Bone marrow (tissue), 2 donors: Measurements from ENCODE around the gene DBI.

ENCODE experiments used
- DNase-seq, 2 donors: peaks; one replicate each; lab custom pipeline; 2025; lab: John Stamatoyannopoulos, UW

DBI gene

DNA sequence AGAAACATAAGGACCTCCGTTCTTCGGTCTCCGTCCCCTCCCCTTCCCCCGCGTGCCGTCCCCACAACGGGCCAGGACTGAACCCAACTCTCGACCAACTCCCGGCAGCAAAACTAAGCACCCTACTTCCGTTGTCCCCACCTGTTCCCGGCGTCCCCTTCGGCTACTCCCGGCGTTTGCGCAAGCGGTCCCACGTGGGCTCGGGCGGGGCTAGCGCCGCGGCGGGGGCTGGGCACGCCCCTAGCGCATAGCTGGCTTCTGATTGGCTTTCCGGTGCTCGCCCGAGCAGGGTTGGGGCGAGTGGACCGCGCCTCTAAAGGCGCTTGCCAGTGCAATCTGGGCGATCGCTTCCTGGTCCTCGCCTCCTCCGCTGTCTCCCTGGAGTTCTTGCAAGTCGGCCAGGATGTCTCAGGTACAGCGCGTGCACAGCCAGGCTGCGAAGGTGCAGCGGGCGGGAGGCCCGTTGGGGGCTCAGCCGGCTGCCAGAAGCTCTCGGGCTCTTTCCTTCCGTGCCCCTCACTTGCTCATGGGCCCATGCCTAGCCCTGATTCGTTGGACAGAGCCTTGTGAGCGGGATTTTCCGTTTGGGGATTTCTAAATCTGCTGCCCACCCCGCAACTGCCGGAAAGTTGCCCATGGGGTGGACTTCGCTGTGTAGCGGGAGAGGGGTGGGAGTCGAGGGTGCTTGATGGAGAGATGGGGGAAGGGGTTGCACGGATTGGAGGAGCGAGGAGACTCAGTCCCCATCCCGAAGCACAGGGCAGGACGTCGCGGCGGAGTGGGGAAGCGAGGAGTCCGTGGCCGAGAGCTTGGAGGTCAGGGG, at the start of gene DBI, which contains the start of gene C2orf76:
Gene DBI (plus strand): TSS at position 329 of the 823 bp plus-strand sequence. CDS start 75 bp downstream, at position 404.
Gene C2orf76 (minus strand): TSS at position 186 of the 823 bp plus-strand sequence. CDS start 26,875 bp downstream, outside the sequence.
- DNase-seq, result peak; percentile 84

DNA sequence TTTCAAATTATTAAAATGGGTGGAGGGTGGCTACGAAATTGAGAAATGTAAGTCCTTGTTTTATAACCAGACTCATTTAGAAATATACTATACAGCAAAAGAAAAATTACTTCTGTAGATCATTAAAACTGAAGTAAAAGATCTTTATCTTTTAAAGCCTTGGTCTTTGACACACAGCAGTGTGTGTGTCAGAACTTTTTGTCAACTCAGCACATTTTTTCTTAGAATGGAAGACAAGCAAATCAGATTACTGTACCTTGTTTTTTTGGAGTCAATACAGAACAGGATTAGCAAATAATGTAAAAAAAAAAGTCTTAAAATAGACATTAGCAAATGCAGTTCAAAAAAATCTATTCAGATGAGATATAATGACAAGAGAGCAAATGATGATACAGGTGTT, 49.2 kb upstream of the DBI start:
- no peak for DNase-seq

DNA sequence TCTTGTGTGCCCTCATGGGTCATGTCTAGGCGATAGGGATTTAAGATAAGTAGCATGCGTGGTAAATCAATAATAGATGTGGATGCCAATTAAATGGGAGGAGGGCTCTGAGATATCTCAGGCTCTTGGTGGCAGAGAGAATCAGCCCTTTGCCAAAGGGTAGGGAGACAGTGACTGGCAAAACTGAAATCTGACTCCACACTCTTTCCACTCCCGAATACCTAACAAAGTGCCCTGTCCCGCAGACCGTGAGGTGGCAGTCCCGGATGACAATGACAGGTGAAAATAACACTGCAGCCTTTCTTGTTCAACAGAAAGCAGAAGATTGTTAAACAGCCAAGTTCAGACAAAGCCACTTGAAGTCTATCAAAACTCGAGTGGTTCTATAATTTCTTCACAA, 47.2 kb upstream of the DBI start:
- DNase-seq, result no peak

DNA sequence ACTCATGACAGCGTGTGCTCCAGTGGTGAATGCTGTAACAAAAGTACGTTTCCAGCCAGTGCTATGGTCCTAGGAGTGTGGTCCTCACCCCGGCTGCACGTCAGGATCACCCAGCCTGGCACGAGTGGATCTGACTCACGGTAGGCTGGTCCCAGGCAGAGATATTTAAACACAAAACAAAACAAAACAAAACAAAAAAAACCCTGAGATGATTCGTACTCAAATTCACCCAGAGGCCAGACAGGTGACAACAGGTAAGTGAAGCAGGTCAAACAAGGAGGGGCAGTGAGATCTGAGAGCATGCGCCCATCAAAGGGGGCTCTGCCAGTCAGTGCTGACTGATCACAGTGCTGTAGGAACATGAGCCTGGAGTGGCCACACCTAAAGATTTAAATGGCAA, 43.3 kb upstream of the DBI start:
- DNase-seq, result no peak

DNA sequence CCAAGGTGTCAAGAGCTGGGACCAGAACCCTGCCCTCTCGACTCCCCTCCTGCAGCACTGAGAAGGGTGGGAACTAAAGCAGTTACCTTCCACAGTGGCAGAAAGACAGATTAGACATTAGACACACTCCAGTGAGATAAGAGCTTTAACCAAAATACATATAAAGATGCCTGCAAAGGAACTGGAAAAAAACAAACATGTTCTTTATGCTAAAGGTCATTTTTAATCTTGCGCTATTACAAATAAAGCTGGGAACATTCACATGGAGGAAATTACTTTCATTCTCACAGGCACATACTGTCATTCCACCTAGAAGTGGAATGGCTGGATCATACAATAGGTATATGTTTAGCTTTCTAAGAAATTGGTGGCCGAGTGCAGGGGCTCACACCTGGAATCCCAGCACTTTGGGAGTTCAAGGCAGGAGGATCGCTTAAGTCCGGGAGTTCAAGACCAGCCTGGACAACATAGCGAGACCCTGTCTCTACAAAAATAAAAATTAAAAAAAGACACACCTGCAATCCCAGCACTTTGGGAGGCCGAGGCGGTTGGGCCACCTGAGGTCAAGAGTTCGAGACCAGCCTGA, 42.0 kb upstream of the DBI start:
- no peak for DNase-seq

DNA sequence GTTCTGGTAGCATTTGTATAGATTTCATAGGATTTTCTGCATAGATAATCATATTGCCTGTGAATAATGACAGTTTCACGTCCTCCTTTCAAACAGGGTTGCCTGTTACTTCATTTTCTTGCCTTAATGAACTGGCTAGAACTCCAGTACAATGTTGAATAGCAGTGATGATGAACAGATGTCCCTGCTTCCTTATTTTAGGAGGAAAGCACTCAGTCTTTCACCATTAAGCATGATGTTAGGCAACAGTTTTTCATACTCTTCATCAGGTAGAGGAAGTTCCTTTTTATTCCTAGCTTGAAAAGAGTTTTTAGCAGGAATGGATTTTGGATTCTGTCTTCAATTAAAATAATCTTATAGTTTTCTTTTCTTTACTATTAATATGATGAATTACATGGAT, 39.8 kb upstream of the DBI start:
- peak in 1 of 2 donors; percentile 48 for DNase-seq

DNA sequence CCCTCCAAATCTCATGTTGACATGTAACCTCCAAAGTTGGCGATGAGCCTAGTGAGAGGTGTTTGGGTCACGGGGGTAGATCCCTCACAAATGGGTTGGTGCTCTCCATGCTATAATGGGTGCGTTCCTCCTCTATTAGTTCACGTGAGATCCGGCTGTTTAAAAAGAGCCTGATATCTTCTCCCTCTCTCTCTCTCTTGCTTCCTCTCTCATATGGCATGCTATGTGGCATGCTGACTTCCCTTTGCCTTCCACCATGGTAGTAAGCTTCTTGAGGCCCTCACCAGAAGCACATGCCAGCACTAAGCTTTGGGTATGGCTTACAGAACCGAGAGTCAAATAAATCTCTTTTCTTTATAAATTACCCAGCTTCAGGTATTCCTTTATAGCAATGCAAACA, 39.3 kb upstream of the DBI start:
- DNase-seq, result no peak

DNA sequence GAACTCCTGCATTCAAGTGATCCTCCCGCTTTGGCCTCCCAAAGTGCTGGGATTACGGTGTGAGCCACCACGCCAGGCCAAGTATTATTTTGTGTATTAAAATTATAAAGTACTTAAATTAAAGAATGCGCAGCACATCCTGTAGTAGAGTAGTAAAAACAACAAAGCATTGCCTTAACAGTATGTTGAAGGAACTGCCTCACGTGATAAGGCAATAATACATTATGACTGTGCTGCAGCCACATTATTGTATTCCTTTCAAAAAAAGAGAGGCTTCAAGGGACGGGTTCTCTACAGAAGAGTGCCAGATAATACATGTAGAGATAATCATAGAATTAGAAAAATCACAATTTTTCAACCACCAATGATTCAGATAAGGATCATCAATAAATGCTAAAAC, 33.8 kb upstream of the DBI start:
- DNase-seq, result no peak

DNA sequence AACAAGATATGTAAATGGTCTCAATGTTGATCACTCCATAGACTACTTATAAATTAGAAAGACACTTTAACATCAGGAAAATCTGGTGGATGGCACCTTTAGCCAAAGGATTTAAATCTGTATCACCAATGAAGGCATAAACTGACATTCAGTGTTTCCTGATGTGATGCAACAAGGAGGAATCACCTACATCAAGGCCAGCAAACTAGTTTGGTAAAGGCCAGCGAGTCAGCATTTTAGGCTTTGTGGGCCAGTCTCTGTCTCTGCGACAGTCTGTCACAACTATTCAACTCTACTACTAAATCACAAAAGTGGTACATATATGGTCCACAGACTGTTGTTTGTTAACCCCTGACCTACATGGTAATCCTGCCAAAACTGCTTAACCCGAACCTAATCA, 33.4 kb upstream of the DBI start:
- no peak for DNase-seq

DNA sequence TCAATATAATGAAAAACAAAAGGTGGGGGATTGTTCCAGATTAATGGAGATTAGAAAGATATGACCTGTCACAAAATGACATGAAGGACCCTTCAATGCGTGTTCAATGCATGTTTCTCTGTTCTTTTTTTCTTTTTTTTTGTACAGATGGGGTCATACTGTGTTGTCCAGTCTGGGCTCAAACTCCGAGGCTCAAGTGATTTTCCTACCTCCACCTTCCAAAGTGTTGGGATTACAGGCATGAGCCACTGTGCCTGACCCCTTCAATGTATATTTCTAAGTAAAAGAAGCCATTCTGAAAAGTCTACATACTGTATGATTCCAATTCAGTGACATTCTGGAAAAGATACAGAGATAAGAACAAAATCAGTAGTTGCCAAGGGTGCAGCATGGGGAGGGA, 32.9 kb upstream of the DBI start:
- no peak for DNase-seq

DNA sequence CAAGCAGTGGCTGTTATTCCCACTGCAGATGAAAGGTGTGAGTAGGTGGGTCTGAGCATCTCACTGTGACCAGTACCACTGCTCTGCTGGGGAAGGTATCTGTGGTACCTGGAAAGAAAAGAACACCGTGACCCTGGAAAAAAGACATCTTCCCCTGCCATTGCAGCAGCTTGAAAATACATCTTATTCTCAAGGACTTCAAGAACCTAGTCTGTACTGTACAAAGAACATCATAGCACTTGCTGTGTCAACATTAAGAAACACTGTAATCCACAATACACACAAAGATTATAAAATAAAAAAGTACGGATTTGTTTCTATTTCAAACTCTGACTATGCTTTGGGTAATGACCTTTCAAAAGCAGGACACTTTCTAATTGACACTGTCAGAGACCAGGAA, 29.0 kb upstream of the DBI start:
- no peak for DNase-seq

DNA sequence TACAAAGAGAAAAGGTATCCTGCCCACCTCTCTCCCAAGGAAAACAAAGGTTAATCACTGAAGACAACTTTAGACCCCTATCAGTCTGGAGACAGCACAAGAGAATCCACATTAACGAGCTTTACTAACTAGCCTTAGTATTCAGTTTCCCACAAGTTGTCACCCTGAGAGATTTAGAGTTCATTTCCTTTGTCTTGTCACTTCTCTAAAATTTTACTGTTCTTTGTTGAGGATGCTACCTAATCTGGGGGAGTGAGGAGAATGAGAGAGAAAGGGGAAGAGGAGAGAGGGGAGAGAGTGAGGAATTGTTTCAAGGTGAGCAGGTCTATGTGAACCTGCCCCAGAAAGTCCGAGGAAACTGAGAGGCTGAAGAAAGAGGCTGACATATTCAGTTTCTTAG, 28.5 kb upstream of the DBI start:
- peak in 1 of 2 donors; percentile 66 for DNase-seq

DNA sequence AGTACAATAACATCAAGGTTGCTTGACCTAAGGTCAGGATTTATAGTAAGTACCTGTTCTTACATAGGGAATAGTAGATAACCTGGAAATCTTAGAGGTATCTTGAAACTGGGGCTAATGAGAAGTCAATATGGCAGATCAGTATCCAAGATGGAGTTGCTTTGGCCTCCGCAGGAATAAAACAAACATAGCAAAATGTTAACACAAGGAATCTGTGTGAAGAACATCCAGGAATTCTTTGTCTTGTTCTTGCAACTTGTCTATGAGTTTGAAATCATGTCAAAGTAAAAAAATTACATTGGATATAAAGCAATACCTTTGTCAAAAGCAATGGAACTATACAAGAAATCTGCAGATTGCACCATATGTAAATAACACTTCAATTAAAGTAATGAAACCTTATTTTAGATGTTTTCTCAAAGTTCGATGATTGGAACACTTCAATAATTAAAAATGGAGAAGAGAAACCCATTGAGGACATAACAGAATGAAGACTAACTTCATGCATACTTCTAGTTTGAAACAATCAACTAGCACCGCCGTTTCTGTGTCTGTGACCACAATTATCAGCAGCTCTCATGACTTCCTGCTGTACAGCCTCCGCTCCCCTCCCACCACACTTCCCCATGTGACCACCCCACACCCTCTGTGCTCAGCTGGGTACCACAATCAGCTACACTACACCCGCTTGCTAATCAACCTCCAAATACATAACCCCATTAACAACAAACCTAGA, 27.8 kb upstream of the DBI start:
- peak in 1 of 2 donors; percentile 81 for DNase-seq

DNA sequence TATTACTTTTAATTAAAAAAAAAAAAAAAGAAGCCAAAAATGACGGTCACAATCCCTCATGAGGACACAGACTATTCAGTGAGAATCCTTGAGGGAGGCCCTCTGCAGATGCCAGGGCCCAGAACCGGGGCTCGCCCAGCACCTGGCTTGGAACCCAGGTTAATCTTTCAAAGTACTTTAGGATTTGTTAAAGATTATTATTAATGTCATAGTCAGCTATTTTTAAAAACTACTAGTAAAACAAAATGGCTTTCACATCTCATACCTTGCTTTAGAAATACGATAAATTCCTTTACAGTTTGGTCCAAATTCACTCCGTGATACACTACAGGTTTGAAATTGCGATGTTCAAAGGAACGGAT, 27.2 kb upstream of the DBI start:
- no peak for DNase-seq

DNA sequence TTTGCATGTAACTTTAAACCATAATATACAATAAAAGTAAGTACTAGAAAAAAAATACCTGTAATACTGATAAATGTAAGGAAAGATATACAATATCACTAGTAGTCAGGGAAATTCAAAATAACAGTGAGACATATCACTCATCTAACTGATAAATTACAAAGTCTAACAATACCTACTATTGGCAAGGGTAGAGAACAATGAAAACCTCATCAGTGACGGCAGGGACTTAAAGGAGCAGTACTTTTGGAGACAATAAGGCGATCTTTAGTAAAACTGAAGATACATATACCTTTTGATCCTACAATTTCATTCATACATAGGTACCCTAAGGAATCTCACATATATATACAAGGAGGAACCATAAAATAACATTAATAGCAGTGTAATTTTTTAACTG, 25.1 kb upstream of the DBI start:
- no peak for DNase-seq

DNA sequence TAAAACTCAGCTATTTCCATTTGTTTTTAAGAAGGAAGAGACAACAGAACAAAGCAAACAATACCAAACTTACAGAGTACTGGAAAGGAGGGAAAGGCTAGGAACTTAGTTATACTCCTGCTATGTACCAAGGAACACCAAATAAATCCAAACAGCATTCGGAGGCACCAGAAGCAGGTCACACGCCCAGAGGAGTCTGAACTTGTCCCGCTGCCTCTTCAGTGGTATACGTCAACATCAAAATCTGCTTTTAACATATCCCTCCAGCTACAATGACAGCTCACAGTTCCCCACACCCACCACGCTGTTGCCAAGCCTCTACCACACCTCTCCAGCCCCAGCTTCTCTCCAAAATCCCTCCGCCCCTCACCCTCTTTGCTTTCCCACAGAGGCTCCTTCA, 17.5 kb upstream of the DBI start:
- DNase-seq, result no peak

DNA sequence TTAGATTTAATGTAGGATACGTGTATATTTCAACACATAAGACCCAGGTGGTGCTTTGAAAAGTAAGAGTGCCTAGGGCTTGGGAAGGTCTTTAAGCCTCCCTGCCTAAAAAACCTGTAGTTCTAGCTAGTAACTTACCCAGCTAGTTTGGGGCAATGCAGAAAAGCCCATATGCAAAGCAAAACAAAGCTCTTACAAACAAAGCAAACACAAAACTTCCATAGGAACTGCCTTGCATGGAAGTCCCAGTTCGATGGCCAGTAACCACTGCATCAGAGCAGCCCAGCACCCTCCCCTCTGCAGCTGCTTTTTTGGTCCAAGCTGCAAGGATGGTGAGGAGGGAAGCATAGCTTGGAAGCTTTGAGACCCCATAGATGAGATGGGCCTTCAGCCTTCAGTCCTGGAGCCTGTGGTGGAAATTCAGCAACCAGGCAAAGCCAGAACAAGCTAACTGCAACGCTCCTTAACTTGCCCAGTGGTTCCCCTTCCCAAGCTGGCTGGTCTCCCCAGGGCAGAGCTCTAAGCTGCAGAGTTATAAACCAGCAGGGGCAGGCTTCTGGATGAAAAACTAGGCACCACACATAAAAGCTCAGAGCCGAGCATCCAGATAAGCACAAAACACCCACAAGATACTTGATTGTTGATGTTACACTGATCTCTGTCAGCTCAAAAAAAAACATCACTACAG, 16.3 kb upstream of the DBI start:
- DNase-seq, result no peak

DNA sequence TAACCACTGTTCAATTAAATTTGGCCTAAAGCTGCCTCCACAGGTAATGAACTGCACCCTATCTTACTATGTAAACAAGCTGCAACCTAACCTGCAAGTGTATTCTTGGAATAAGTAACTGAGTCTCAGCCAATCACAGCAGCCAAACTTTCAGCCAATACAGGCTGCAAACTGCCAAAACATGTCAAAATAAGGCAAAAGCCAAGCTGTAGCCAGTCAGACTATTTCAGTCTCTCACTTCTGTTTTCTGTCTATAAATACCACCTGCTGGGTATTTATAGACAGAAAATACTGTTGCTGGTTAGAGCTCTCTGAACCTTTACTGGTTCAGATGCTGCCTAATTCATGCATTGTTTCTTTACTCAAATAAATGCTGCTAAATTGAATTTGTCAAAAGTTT, 14.4 kb upstream of the DBI start:
- DNase-seq, result peak in 1 of 2 donors; percentile 24

DNA sequence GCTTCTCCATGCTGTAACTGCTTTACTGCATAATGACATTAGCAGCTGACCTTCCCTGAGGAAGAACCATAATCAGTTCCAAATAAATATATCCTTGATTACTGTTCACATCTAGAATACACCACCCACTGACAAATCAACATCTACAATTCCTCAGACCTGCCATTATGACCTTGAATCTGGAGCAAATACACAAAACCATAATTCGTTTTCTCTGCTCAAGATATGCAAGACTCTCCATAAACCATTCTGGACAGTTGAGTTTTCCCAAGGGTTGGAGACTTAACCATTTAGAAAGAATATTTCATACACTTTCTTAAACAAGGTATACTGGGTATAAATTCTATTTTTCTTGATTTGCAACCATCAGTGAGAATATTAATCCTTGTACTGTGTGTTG, 11.9 kb upstream of the DBI start:
- DNase-seq, result no peak

DNA sequence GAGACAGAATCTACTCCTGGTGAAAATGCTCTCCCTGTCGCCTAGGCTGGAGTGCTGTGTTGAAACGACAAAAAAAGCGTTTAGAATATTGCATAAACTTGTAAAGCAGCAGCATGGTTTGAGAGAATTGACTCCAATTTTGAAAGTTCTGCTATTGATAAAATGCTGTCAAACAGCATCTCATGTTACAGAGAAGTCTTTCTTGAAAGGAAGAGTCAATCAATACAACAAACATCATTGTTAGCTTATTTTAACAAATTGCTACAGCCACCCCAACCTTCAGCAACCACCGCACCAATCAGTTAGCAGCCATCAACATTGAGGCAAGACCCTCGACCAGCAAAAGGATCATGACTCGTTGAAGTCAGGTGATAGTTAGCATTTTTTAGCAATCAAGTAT, 7.0 kb upstream of the DBI start:
- DNase-seq, result no peak

DNA sequence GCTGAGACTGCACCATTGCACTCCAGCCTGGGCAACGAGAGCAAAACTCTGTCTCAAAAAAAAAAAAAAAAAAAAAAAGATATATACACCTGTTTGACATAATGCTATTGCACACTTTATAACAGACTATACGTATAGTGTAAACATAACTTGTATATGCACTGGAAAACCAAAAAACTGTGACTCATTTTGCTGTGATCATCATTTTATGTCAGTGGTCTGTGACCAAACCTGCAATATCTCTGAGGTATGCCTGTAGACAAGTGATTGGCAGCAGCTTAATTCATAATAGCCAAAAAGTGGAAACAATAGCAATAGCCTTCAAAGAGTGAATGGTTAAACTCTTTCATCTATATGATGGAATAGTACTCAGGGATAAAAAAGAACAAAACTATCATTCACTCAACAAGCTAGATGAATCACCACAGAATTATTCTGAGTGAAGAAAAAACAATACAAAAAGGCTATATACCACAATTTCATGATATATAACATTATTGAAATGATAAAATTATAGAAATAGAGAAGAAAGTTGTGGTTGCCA, 6.3 kb upstream of the DBI start:
- DNase-seq, result no peak

DNA sequence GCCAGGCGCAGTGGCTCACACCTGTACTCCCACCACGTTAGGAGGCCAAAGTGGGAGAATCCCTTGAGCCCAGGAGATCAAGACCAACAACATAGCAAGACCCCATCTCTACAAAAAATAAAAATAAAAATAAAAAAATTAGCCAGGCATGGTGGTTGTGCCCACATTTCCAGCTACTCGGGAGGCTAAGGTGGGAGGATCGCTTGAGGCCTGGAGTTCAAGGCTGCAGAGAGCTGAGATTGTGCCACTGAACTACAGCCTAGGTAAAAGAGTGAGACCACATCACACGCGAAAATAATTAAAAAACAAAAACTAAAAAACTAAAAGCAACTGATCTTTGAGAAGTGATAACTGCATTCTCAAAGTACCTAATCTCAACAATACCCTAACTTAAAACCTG, 2.0 kb upstream of the DBI start:
- no peak for DNase-seq
